Panc1 (cell line): Measurements from ENCODE around the gene ENTPD2. TPM values are rescaled to one million over a fixed set of nuclear protein-coding genes. Genes with fewer than 3 reads are reported as not detected.
"Not testable (repeated sequence)": the region's sequence is repeated elsewhere in the genome, so short reads cannot be mapped to it uniquely, and the experiment has no call there.

Source experiments
- ATAC-seq: fragments of 200-7000 bp; cut with Tn5 transposase; 2 replicates; pipeline ENCODE4 v1.9.1; 2020; ENCODE audit warnings: mild to moderate bottlenecking, moderate library complexity
- BruUV-seq: library from RNA; stranded (reverse); fragments of 400-500 nt; replicated peaks from 2 replicates; lab custom pipeline; 2021; lab: Mats Ljungman, UMichigan
- CTCF ChIA-PET: fragments of 300-600 bp; sonication (Branson Sonifier 250); formaldehyde crosslinking; loops from one replicate; lab custom pipeline; 2022; ENCODE audit warnings: antibody characterized with exemption; lab: Charles Lee
- POLR2A ChIA-PET: fragments of 300-600 bp; sonication (Branson Sonifier 250); formaldehyde crosslinking; loops from one replicate; lab custom pipeline; 2022; ENCODE audit warnings: antibody characterized with exemption; lab: Charles Lee
- DNase-seq: peaks from one replicate; pipeline ENCODE4 v3.0.0-alpha.2; 2010; ENCODE audit warnings: low read depth, low spot score
- H3K27ac ChIP-seq: 2 replicates; pipeline ENCODE4 v1.5.1; 2011; ENCODE audit warnings: mild to moderate bottlenecking, low read length, inconsistent platforms
- H3K27me3 ChIP-seq: fragments of 200-500 bp; sonication (Bioruptor generic); 2 replicates; pipeline ENCODE4 v1.6.0; 2014; ENCODE audit warnings: low read length, inconsistent platforms; ENCODE audit not compliant: control insufficient read depth, insufficient read depth
- H3K36me3 ChIP-seq: fragments of 200-500 bp; sonication (Bioruptor generic); 2 replicates; pipeline ENCODE4 v1.5.1; 2014; ENCODE audit warnings: inconsistent platforms, mild to moderate bottlenecking, low read length, moderate library complexity; ENCODE audit not compliant: control insufficient read depth, insufficient read depth
- H3K4me1 ChIP-seq: 2 replicates; pipeline ENCODE4 v1.5.1; 2011; ENCODE audit warnings: inconsistent platforms, mild to moderate bottlenecking, low read length, moderate library complexity; ENCODE audit not compliant: control insufficient read depth, insufficient read depth
- H3K4me3 ChIP-seq, 2 experiments: 2 replicates each; pipeline ENCODE4 v1.5.1; 2011 to 2012; ENCODE audit warnings: low read depth in 2 of 2, low read length in 2 of 2, mild to moderate bottlenecking in 2 of 2, inconsistent platforms in 1 of 2, moderate library complexity in 1 of 2
- H3K9me3 ChIP-seq: fragments of 200-500 bp; sonication (Bioruptor generic); 2 replicates; pipeline ENCODE4 v1.5.1; 2014; ENCODE audit warnings: low read depth, mild to moderate bottlenecking, inconsistent platforms, low read length, moderate library complexity; ENCODE audit not compliant: control insufficient read depth, insufficient read depth
- POLR2AphosphoS5 ChIP-seq: IDR thresholded peaks from 2 replicates; pipeline ENCODE4 v1.6.1; 2012; ENCODE audit warnings: mild to moderate bottlenecking, low read depth, low read length, moderate library complexity
- SIN3A ChIP-seq: IDR thresholded peaks from 2 replicates; pipeline ENCODE4 v1.6.1; 2012; ENCODE audit warnings: low read depth, mild to moderate bottlenecking, low read length, moderate library complexity, borderline replicate concordance; ENCODE audit not compliant: insufficient read depth
- TCF7L2 ChIP-seq: IDR thresholded peaks from 2 replicates; pipeline ENCODE4 v1.6.1; 2011; ENCODE audit warnings: mild to moderate bottlenecking, low read depth, low read length, inconsistent platforms
- in situ Hi-C: cut with HindIII; loops from 2 replicates; pipeline ENCODE4 v1.10.0; 2016; ENCODE audit warnings: low sequenced_read_pairs, low pct_unique_long_range_greater_than_20kb
- intact Hi-C: fragments of 100-400 bp; cut with micrococcal nuclease; formaldehyde crosslinking; loops from one replicate; pipeline ENCODE4 v1.10.0; 2022; ENCODE audit not compliant: unreplicated experiment
- total RNA-seq: library from RNA; stranded (reverse); gene quantifications from one replicate; pipeline ENCODE4 v1.2.1, GENCODE V29; 2021; ENCODE audit not compliant: unreplicated experiment
- TF ChIP-seq, protein P1 (sequence below), 2 experiments: IDR thresholded peaks; 2 replicates each; pipeline ENCODE4 v1.6.1; 2011 to 2012; ENCODE audit warnings: low read depth in 2 of 2, control low read depth in 1 of 2, low read length in 1 of 2, mild to moderate bottlenecking in 1 of 2, moderate library complexity in 1 of 2; ENCODE audit not compliant: insufficient read depth in 1 of 2
- TF ChIP-seq, protein P2 (sequence below): fragments of 450-650 bp; IDR thresholded peaks from 2 replicates; pipeline ENCODE4 v1.5.1; 2017; ENCODE audit warnings: mild to moderate bottlenecking

Gene ENTPD2
- total RNA-seq, 1 experiment from 2014 or later, result 2.8 TPM

DNA sequence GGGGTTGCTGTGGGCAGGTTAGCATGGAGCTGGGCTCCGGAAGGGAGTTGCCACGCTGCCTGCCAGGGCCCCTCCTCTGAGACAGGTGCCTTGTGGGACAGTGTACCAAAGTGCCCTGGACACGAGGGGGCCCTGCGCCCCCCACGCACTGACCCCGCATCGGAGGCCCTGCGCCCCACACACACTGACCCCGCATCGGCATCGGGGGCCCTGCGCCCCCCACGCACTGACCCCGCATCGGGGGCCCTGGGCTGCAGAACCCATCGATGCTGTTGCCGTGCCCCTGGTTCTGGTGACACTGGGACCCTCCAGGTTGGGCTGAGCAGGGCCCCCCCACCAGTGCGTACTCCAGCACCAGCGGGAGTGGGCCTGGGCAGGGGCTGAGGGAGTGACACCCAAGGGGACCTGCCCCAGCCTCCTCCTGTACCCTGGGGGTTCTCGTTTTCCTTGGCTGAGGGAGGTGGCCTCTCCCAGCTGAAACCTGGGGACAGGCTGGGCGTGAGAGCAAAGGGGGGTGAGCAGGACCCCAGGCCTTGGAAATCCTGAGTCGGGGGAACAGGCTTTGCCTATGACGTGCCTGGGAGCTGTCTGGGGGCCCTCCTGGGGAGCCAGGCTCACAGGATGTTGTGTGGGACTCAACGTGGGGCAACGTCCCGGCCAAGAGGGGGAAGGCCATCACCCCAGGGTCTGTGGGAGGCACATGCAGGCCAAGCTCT is 9.6 kb upstream of the ENTPD2 start:
- CTCF ChIA-PET, result interaction anchor here (0.7 to 1.4 kb wide), 4 partner anchors 14 to 66 kb away, joined by 3 to 11 read pairs (median 3); partner anchors contain the start of gene NPDC1
- no peak for ATAC-seq
- Histone ChIP-seq H3K27me3 (no peaks in the 10 kb centered on the region), H3K36me3 (no peaks in the 10 kb centered on the region), H3K4me3 (no peak overlapping the region), H3K27ac (no peak overlapping the region), H3K9me3 (no peaks in the 10 kb centered on the region), H3K4me1 (peaks cover 2% of the 10 kb centered on the region; the same call in 1 of the 2 replicates)
- in situ Hi-C loops (no loop called here), intact Hi-C loops (loop anchor here (1.0 kb wide), 1 partner anchor 17 kb away; the partner anchor contains the start of gene NPDC1)
- TF ChIP-seq, protein P1, sequence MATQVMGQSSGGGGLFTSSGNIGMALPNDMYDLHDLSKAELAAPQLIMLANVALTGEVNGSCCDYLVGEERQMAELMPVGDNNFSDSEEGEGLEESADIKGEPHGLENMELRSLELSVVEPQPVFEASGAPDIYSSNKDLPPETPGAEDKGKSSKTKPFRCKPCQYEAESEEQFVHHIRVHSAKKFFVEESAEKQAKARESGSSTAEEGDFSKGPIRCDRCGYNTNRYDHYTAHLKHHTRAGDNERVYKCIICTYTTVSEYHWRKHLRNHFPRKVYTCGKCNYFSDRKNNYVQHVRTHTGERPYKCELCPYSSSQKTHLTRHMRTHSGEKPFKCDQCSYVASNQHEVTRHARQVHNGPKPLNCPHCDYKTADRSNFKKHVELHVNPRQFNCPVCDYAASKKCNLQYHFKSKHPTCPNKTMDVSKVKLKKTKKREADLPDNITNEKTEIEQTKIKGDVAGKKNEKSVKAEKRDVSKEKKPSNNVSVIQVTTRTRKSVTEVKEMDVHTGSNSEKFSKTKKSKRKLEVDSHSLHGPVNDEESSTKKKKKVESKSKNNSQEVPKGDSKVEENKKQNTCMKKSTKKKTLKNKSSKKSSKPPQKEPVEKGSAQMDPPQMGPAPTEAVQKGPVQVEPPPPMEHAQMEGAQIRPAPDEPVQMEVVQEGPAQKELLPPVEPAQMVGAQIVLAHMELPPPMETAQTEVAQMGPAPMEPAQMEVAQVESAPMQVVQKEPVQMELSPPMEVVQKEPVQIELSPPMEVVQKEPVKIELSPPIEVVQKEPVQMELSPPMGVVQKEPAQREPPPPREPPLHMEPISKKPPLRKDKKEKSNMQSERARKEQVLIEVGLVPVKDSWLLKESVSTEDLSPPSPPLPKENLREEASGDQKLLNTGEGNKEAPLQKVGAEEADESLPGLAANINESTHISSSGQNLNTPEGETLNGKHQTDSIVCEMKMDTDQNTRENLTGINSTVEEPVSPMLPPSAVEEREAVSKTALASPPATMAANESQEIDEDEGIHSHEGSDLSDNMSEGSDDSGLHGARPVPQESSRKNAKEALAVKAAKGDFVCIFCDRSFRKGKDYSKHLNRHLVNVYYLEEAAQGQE (IDR thresholded peaks at IDR 0.05; ENCODE audit: insufficient read depth in 1 of 2, low read depth in 2 of 2, low read length in 1 of 2), result no peak
- TF ChIP-seq, protein P2, sequence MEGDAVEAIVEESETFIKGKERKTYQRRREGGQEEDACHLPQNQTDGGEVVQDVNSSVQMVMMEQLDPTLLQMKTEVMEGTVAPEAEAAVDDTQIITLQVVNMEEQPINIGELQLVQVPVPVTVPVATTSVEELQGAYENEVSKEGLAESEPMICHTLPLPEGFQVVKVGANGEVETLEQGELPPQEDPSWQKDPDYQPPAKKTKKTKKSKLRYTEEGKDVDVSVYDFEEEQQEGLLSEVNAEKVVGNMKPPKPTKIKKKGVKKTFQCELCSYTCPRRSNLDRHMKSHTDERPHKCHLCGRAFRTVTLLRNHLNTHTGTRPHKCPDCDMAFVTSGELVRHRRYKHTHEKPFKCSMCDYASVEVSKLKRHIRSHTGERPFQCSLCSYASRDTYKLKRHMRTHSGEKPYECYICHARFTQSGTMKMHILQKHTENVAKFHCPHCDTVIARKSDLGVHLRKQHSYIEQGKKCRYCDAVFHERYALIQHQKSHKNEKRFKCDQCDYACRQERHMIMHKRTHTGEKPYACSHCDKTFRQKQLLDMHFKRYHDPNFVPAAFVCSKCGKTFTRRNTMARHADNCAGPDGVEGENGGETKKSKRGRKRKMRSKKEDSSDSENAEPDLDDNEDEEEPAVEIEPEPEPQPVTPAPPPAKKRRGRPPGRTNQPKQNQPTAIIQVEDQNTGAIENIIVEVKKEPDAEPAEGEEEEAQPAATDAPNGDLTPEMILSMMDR, result no peak
- TF ChIP-seq TCF7L2 (no peak), POLR2AphosphoS5 (no peak), SIN3A (no peak)
- POLR2A ChIA-PET, result no interaction called here
- no TSS peak for BruUV-seq
- DNase-seq, result no peak

DNA sequence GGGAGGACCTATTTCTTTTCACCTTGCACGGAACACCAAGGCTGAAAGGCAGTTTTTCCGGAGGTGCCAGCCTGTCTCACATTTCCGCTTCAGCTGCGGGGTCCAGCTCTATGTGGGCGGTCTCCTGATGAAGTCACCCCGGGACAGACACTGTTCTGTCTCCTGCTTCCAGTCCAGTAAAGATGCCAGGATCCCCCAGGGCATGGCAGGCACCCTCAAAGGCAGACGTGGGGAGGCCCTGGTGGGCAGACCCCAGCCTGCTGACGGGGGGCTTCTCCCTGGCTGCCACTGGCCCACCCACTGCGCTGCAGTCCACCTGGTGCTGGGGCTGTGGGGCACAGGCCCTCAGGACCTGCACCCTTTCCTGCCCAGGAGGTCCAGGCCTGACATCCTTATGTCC is 8.9 kb upstream of the ENTPD2 start:
- POLR2A ChIA-PET, H3K4me1 ChIP-seq, H3K27ac ChIP-seq, in situ Hi-C loops, DNase-seq, H3K9me3 ChIP-seq, ATAC-seq, H3K4me3 ChIP-seq, BruUV-seq, intact Hi-C loops, H3K27me3 ChIP-seq, CTCF ChIA-PET, H3K36me3 ChIP-seq: not testable (repeated sequence)

DNA sequence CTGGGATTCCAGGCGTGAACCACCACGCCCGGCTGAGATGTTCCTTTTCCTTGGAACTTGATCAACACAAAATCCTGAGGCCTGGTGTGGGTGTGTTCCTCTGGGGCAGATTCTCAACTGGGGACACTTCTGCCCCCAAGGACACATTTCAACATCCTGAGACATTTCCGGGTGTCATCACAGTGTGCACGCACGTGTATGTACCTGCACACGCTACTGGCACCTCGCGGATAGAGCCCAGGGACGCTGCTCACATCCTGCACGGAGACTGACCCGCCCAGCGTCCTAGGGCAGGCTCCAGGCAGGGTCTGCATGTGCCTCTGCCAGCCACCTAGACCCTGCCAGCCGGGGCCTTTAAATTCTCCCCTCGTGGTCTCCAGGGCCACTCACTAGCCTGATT is 8.5 kb upstream of the ENTPD2 start:
- POLR2A ChIA-PET, result no interaction called here
- intact Hi-C loops, result no loop called here

More for the DNA sequence above, 8.5 kb upstream of the ENTPD2 start:
- Histone ChIP-seq H3K27ac (no peak overlapping the region), H3K9me3 (no peaks in the 10 kb centered on the region), H3K36me3 (no peaks in the 10 kb centered on the region), H3K4me1 (no peaks in the 10 kb centered on the region), H3K4me3 (no peak overlapping the region), H3K27me3 (no peaks in the 10 kb centered on the region)
- no peak for DNase-seq
- no peak for ATAC-seq
- TF ChIP-seq SIN3A (no peak), TCF7L2 (no peak), POLR2AphosphoS5 (no peak)
- TF ChIP-seq, protein P2, result no peak
- TF ChIP-seq, protein P1 (IDR thresholded peaks at IDR 0.05; ENCODE audit: insufficient read depth in 1 of 2, low read depth in 2 of 2, low read length in 1 of 2), result no peak
- CTCF ChIA-PET, result no interaction called here
- in situ Hi-C loops, result no loop called here
- BruUV-seq, result TSS peak; percentile 76
